Measurements from ENCODE around the gene SLC46A3. TPM values are rescaled to one million over a fixed set of nuclear protein-coding genes. Genes with fewer than 3 reads are reported as not detected.

Gene SLC46A3
- total and polyA plus RNA-seq, 2 of the 13 experiments (the other 11 are each of a cell fraction or from before 2014, with no cell fraction given), result not detected

GRCh38 chr13:28728642-28729041 is 9.9 kb upstream of the SLC46A3 start (continued):
- no peak for TF ChIP-seq PAXIP1 (CRISPR knock-in tag; conservative IDR thresholded peaks at IDR 0.05)

- H3K27ac ChIP-seq (ENCODE audit: extremely low read length, insufficient read depth, low read length), result no peak overlapping the region
- no peaks in the 10 kb centered on the region for H3K4me1 ChIP-seq (ENCODE audit: insufficient read depth, low read length)
- H3K79me2 ChIP-seq (ENCODE audit: insufficient read depth, low read length), result no peaks in the 10 kb centered on the region
- no peaks in the 10 kb centered on the region for H4K20me1 ChIP-seq (ENCODE audit: insufficient read depth, low read length)
- no peaks in the 10 kb centered on the region for H3K36me3 ChIP-seq (replicated peaks in 1 of 2; ENCODE audit: control insufficient read depth in 1 of 2, insufficient read depth in 2 of 2, low read length in 2 of 2)
- no peak overlapping the region for H3K9ac ChIP-seq (ENCODE audit: insufficient read depth, low read depth, low read length)
- intact Hi-C loops (cut with micrococcal nuclease; ENCODE audit: unreplicated experiment) (no loop called here), in situ Hi-C loops (cut with HindIII; ENCODE audit: extremely low pct_ligation_motif_present, low pct_unique_long_range_greater_than_20kb) (no loop called here)
- ChIA-PET CTCF (ENCODE audit: low intra/inter-chr PET ratio, low total read pairs) (no interaction called here), POLR2A (no interaction called here)
- no TSS peak for BruUV-seq (replicated peaks)
- no peaks in the 10 kb centered on the region for H3K9me3 ChIP-seq (ENCODE audit: low read length)
- no peak overlapping the region for H2AFZ ChIP-seq (ENCODE audit: low read length)
- no peaks in the 10 kb centered on the region; a peak in 2 of 5 replicates for H3K27me3 ChIP-seq (ENCODE audit: control insufficient read depth in 1 of 2, insufficient read depth in 2 of 2, low read length in 2 of 2)
- 3% methylated on average over 3 of the region's 3 CpGs for WGBS (ENCODE audit: low lambda C conversion rate)
- no peak overlapping the region for H3K4me2 ChIP-seq (ENCODE audit: low read depth, low read length)
- ATAC-seq, result no peak
- no peak for FAIRE-seq
- H3K4me3 ChIP-seq (replicated peaks in 1 of 3; ENCODE audit: insufficient read depth in 1 of 3, low read depth in 2 of 3, low read length in 3 of 3), result no peak overlapping the region
- DNase-seq (ENCODE audit: low spot score), result no peak
- TF ChIP-seq ZNF644 (CRISPR knock-in tag; IDR thresholded peaks at IDR 0.05; ENCODE audit: low read depth) (no peak), LRRFIP1 (CRISPR knock-in tag; conservative IDR thresholded peaks at IDR 0.05) (no peak), ZNF773 (CRISPR knock-in tag; IDR thresholded peaks at IDR 0.05; ENCODE audit: borderline replicate concordance) (no peak), ZNF264 (CRISPR knock-in tag; IDR thresholded peaks at IDR 0.05) (no peak), MED1 (CRISPR knock-in tag; IDR thresholded peaks at IDR 0.05) (no peak), REPIN1 (CRISPR knock-in tag; IDR thresholded peaks at IDR 0.05; ENCODE audit: borderline replicate concordance, low read depth) (no peak), PRPF4 (IDR thresholded peaks at IDR 0.05; ENCODE audit: low read depth, low read length, poor library complexity, severe bottlenecking) (no peak), RELA (CRISPR knock-in tag; IDR thresholded peaks at IDR 0.05) (no peak), ZNF326 (CRISPR knock-in tag; IDR thresholded peaks at IDR 0.05; ENCODE audit: borderline replicate concordance) (no peak), ZSCAN31 (CRISPR knock-in tag; IDR thresholded peaks at IDR 0.05; ENCODE audit: low read depth) (no peak), NRL (CRISPR knock-in tag; IDR thresholded peaks at IDR 0.05; ENCODE audit: borderline replicate concordance) (no peak), FOXJ3 (CRISPR knock-in tag; IDR thresholded peaks at IDR 0.05; ENCODE audit: borderline replicate concordance) (no peak), ZHX1 (CRISPR knock-in tag; IDR thresholded peaks at IDR 0.05; ENCODE audit: low read depth) (no peak), BHLHE40 (IDR thresholded peaks at IDR 0.05; ENCODE audit: low read length) (no peak)
These were observed 6.4 kb upstream of the SLC46A3 start for GRCh38 chr13:28725046-28725610.
